ENCODE results near the gene ANKMY1.

ANKMY1 gene, protein sequence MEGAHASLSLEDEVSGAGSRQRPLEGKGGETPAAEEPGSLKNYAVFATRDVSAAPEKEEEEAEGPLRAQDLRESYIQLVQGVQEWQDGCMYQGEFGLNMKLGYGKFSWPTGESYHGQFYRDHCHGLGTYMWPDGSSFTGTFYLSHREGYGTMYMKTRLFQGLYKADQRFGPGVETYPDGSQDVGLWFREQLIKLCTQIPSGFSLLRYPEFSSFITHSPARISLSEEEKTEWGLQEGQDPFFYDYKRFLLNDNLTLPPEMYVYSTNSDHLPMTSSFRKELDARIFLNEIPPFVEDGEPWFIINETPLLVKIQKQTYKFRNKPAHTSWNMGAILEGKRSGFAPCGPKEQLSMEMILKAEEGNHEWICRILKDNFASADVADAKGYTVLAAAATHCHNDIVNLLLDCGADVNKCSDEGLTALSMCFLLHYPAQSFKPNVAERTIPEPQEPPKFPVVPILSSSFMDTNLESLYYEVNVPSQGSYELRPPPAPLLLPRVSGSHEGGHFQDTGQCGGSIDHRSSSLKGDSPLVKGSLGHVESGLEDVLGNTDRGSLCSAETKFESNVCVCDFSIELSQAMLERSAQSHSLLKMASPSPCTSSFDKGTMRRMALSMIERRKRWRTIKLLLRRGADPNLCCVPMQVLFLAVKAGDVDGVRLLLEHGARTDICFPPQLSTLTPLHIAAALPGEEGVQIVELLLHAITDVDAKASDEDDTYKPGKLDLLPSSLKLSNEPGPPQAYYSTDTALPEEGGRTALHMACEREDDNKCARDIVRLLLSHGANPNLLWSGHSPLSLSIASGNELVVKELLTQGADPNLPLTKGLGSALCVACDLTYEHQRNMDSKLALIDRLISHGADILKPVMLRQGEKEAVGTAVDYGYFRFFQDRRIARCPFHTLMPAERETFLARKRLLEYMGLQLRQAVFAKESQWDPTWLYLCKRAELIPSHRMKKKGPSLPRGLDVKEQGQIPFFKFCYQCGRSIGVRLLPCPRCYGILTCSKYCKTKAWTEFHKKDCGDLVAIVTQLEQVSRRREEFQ

DNA sequence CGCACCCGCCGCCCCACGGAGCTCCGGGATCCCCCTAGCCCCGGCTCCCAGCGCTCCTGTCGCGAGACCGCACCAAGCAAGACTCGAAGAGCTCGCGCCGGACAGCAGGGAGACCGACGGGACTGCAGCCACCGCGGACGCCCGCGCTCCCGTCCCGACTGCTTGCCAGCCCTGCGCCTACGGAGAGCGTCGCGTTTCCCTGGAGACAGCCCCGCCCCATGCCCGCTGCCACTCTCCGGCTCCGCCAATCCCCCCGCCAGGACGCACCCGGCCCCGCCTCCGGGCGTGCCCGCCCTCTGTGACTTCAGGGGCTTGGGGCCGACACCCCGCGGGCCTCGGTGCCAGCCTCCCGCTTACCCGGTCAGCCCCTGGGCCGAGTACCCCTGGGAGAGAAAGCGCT lies at the start of gene ANKMY1:
Gene ANKMY1 (minus strand): TSS at position 181 of the 400 bp plus-strand sequence. CDS start 653 bp downstream, outside the sequence.
- peak; percentile 85 for DNase-seq

DNA sequence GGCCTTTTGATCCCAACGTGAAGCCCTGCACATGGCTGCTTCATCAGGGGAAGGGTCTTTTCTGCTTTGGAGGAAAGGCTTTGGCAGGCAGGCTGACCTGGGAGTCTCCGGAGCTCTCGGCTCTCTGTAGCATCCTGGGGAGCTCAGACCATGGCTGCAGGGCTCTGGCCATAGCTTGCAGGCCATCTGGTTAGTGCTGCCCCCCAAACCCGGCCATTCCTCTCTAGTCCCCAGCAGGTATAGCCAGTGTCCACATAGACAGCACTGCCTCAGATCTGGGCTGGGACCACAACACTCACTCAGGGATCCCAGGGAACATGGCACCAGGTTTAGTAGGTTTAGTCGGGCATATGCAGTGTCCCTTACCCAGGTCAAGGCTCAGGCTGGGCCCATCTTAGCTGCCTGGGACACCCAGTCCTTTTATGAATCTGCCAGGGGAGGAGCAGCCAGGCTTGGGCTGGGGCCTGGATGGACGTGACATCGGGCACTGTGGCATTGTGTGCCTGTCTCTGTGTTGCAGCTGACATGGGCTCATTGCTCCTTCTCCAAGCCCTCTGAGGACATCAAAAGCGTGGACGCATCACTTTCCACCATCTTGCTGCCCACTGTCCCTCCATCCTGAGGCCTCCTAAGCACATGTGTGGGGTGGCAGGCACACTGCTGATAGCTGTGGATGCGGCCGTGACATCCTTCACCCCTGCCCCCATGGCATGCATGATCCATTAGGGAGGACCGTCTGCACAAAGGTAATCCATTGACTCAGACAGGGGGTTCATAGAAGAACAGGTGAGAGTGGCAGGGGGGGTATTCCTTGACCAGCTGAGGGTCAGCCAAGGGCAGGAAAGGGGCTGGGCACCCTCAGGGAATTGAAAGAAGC lies 48.3 kb upstream of the ANKMY1 start:
- no peak for DNase-seq

DNA sequence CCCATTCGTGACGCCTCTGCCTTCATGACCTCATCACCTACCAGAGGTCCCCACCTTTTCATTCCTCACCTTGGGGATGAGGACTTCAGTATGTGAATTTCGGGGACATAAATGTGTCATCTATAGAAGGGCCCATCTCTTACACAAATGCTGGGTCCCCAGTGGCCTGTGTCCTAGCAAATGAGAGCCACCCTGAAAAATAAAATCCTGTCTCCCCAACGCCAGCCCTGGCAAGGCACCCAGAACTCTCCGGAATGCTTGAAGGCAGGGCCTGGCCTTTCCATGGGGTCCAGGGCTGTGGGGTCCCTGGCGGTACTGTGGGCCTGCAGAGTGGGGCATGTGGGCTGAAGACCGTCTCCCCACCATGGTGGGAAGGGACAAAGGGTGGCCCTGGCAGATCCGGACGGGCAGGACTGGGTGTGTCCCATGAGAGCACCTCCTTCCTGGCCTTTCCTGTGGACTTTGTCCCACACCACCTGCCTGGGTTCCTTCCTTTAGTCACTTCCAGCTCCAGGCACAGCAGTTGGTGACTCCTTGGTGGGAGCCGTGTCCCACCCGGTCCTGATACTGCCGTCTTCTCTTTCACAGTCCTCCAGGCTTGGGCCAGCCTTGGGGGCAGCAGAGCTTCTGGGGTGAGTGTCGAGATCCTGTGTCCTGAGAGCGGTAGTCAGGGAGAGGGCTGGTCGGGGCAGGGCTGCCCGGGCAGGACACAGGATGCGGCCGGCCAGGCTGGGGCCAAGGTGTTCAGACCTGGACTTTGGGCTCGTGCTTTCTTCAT lies 47.3 kb upstream of the ANKMY1 start:
- no peak for DNase-seq

DNA sequence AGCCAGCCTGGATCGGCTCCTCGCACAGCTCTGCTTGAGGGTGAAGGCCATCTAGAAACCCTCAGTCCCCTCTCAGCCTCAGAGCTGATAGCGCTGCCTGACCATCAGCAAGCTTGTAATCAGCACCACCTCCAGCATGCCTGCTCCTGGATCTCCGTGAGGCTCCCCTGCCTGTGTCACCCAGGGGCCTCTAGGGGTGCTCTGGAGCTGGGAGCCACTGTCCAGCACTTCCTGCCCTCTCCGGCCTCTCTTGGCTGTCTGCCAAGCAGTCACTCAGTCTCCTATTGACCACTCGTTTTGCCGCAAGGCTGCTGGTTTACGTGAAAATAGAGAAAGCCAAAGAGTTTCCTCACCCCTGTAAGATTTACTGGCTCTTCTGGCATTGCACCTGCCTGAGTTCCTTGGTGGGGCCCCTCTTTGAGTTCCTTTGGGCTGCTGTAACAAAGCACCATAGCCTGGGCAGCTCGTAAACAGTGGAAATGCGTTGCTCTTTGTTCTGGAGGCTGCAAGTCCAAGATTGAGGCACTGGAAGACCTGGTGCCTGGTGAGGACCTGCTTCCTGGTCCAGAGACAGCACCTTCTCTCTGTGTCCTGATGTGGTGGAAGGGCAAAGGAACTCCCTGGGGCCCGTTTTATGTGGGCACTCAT lies 46.6 kb upstream of the ANKMY1 start:
- DNase-seq = peak; percentile 10

DNA sequence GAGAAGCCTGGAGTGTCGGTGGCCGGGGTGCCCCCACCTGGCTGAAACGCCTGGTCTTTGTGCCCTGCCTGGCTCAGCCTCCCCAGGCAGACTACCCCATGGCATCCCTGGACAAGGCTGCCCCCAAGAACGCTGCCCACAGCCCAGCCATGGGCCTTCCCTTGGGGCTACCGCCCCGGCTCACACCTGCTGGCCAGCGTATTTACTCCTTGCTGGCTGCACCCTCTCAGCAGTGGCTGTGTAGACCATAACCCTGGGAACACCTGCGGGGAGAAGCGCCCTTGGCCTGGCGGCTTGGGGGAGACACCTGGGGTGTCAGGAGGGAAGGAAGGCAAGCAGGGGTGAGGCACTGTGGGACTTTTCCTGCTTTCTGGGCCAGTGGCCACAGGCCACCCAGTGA lies 46.1 kb upstream of the ANKMY1 start:
- DNase-seq = no peak

DNA sequence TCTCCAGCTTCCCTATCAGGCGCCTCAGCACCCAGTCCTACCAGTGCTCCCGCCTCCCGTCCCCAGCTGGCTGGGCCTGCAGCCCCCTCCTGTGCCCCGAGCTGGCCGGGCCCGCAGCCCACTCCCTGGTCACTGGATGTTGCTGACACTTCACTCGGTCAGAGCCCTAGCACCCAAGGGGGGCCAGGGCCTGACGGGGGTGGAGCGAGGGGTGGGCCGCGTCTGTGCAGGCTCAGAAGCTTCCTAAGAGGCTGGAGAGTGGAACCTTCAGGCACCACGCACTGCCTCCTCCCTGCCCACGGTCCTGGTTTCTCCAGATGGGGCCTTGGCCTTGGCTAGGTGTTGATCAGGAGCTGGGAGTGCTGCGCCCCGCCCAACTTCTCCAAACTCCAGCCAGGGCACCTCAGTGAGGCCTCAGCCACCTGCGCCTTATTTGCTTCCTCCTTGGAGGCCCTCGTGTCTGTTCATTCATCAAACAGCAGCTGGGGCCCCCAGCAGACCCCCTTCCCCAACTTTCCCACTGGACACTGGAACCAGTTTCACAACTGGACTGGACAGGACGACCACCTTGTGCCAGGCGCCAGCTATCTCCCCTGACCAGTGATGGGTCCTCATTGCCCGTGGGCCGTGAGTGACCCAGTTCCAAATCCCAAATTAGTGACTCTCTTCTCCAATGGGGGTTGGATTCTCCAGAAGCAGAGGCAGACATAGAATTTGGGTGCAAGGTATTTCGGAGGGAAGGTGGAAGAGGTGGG lies 45.5 kb upstream of the ANKMY1 start:
- no peak for DNase-seq

DNA sequence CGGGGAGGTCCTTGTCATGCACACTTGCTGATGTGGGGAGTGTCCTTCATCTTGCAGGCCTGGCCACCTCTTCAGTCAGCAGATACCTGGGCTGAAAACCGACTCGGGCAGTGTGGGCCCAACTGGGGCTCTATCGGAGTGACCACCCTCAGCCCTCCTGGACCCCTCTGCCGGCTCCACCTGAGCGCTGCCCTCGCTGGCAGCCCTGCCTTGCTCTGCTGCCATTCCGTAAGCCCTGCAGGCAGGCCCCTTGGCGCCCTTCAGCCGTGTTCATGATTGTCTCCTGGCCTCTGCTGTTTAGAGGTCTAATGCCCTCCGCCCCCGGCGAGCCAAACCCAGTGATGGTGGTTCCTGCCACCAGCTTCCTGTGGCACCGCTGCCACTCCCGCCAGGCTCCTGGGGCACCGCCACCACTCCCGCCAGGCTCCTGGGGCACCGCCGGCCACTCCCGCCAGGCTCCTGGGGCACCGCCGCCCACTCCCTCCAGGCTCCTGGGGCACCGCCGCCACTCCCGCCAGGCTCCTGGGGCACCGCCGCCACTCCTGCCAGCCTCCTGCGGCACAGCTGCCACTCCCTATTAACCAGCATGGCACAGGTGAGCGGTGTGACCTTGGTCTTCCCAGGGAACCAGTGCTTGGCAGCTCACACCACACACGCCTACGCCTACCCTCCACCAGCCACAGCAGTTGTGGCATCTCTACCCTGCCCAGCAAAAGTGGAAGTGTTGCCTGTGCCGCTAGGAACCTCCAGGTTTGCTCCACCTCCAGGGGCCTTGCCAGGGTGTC lies 44.7 kb upstream of the ANKMY1 start:
- no peak for DNase-seq

DNA sequence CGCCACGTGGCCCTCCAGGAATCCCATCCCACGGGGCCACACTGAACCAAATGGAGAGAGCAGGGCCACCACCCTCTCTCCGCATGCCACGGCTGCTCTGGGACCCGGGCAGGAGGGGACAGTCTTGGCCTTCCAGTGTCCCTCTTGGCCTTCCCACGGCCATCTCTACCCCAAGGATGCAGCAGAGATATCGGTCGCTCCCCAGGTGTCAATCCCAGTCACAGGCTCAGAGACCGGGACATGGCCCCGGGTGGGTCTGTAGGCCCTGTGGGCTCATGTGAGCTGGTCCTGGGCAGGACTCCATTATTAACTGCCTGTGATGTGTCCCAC lies 44.0 kb upstream of the ANKMY1 start:
- DNase-seq = no peak

DNA sequence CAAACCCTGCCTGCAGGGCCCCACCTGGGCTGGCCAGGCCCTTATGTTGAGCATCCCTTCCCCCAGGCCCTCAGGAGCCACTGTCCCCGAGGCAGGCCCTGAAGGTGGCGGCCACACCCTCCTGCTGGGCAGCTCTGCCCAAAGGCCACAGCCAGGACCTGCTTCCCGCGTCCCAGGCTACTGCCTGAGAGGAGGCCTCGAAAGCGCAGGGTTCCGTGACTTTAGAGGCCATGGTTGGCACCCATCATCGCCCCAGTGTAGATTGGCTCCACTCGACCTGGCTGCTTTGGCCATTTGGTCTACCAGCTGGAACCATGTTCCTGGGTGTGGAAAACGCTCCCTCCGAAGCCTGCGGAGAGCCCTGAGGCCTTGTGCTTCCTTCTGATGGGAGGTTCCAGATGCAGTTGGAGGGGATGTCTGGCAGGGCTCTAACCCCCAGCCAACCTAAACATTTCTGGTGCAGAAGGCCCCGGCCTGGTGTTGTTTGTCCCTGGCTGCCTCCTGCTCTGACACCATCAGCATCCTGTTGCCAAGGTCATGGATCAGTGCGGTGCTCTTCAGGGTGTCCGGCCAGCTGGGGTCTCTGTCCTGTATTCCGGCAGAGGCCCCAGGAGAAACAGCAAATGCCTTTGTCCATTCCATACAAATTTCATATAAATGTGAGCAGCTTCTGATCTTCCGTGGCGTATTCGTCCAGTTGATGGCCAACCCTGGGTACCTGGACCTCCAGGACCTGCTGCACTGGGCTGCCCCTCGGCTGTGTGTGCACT lies 43.5 kb upstream of the ANKMY1 start:
- DNase-seq = no peak

DNA sequence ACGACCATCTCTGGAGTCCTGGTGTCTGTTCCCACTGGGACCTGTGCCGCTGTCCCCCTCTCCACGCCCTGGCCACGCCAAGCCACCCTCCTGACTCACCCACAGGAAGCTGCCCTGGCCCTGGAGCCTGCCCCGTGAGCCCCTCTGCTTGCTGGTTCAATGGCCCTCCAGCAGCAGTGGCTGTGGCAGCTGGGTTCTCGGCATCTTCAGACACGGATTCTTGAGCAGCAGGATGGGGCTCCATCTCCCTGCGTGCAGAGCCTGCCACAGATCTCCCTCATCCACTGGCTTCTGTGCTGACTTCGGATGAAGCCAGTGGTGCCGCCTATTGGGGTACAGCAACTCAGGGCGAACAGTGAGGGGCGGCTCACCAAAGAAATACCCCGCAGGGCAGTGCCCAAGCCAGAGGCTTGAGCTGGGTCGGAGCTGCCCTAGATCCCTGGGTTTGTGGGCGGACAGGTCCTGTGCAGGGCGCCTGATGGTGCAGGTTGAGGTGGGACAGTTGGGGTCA lies 42.7 kb upstream of the ANKMY1 start:
- DNase-seq = no peak

DNA sequence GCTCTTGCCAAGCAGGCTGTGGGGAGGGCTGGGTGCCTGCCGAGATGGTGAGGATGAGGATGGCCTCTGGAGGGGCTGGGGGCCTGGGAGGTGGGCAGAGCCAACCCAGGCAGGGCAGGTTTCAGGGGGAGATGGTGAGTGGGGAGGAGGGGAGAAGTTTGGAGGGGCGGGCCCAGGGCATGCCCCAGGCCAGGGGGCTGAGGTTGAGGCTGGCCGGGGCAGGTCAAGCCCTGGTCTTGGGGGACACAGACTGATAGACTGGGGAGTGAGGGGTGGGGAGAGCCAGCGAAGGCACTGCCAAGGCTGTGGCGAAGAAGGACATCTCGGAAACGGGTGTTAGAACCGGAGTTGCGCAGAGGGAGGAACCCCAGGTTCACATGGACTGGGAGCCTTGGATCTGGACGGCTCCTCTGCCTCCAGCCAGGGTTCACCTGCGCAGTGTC lies 41.4 kb upstream of the ANKMY1 start:
- no peak for DNase-seq

DNA sequence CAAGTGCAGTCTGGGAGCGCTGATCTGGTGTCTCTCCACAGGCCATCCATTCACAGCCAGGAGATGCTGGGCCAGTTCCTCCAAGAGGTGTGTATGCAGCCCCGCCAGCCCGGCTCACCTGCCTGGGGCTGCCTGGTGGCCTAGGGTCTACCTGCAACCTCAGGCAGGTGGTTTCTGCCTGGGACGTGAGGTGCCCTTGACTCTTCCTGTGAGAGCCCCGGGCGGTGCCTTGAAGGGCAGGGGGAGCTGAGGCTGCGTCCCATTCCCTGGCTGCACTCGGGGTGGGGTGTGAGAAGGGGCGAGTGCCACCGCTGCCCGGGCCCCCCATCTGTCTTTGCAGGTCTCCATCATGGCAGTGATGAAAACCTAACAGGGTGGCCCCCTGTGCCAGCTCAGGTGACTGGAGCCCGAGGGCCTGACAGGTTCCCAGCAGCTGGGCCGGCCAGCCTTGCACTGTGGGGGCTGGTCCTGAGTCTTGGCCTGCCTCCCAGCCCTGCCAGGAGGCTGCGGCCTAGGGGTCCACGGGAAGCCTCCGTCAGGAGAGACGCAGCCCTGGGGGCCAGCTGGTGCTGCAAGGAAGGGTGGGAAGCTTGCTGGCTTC lies 40.6 kb upstream of the ANKMY1 start:
- DNase-seq = no peak

DNA sequence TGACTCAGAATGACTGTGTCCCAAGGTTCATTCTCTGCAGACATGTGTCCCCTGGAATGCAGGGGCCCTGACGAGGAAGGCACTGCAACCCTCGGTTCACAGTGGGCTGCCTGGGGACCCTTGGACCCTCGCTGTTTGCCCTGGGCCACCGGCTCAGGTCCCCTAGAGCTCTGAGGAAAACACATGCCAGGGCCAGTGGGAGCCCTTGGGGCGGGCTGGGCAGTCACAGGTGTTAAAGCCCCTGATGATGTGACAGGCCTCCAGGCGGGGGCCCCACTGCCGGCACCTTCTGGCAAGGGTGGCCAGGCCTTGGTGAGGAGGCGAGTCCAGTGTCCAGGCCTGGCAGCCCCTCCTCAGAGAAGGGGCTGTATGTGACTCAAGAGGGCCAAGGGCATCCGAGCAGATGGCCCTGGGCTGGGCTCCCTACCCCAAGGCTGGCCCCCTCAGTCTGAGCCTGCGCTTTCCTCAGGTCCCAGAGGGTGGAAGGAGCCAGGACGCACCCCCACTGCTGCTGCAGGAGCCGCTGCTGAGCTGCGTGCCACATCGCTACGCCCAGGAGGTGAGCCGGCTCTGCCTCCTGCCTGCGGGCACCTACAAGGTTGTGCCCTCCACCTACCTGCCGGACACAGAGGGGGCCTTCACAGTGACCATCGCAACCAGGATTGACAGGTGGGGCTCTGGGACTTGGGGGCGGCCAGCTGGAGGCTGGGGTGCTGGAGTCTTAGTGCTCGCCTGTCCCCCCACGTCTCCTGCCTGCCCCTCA lies 39.8 kb upstream of the ANKMY1 start:
- DNase-seq = no peak

DNA sequence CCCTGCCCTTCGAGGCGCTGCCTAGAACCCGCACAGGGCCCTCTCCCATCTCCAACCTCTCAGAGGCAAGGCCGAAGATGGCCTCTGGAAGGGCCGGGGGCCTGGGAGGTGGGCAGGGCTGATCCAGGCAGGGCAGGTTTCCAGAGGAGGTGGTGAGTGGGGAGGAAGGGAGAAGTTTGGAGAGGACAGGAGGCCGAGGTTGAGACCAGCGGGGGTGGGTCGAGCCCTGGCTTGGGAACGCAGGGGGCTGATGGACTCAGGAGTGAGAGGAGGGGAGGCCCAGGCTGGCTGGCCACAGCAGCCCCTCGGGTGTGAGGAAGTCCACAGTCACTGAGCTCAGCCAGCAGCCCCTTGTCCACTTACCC lies 39.2 kb upstream of the ANKMY1 start:
- DNase-seq = no peak

DNA sequence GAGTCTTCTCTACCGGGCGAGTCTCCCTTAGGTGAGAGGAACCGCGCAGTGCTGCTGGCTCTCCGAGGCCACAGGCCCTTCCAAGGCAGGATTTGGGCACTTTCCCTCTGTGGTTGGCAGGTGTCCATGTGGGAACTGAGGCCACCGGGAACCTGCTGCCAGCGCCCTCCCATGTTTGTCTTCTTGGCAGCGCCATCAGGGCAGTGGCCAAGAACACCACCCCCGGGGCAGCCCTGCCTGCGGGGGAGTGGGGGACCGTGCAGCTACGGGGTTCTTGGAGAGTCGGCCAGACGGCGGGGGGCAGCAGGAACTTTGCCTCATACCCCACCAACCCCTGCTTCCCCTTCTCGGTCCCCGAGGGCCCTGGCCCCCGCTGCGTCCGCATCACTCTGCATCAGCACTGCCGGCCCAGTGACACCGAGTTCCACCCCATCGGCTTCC lies 38.7 kb upstream of the ANKMY1 start:
- no peak for DNase-seq

DNA sequence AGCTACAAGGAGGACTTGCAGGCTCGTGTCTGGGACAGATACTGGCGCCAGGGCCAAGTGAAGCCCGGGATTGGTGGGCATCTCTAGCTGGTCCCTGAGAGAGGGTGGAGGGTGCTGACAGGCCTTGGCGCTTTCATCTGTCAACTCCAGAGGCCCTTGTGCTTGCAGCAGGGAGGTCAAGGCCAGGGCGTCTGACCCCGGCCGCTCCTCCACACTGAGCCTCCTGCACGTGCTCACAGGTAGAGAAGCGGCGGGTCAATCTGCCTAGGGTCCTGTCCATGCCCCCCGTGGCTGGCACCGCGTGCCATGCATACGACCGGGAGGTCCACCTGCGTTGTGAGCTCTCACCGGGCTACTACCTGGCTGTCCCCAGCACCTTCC lies 38.3 kb upstream of the ANKMY1 start:
- no peak for DNase-seq

DNA sequence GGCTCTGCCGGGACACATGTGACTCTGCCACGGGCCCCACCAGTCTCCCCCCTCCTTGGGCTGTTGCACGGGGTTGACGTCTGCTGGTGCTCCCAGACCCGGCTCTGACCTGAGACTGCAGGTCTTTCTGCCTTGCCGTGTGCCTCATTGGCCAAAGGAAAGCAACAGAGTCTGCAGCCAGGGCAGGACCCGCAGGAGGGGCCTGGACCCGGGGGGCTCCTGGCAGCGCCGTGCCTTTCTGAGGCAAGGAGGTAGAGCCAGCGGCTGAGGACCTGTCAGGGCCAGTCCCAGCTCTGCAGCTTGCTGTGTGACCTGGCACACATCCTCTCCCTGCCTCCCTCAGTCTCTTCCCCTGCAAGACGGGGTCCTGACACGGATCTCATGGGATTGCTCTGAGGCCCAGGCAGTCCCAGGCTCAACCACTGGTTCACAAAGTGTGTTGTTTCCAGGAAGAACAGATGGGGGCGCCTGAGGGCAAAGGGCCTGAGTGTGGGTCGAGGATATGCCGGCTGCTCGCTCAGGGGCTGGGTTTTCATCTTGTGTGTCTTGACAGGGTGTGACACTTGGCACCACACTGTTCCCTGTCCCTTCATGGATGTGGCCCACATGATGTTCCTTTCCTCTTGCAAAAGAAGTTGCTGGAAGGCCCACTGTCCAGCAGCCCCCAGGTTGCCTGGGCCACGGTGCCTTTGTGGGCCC lies 37.7 kb upstream of the ANKMY1 start:
- peak; percentile 58 for DNase-seq
